ENCODE data around the gene BMP7. TPM values are rescaled to one million over a fixed set of nuclear protein-coding genes. Genes with fewer than 3 reads are reported as not detected.
"Not testable (repeated sequence)": the region's sequence is repeated elsewhere in the genome, so short reads cannot be mapped to it uniquely, and the experiment has no call there.

BMP7 gene
- total RNA-seq, 1 donor from 2014 or later, result 9.4 TPM

GRCh38 chr20:57288651-57289277 lies 22.3 kb upstream of the BMP7 start:
- DNase-seq (ENCODE audit: low spot score in 2 of 2), result peak in 1 of 2 donors; percentile 30
- FAIRE-seq, result no peak

- no peak for FAIRE-seq
- no peak for DNase-seq (ENCODE audit: low spot score in 2 of 2)
Measured at GRCh38 chr20:57287901-57288300, 21.5 kb upstream of the BMP7 start.

- FAIRE-seq, result no peak
Measured at GRCh38 chr20:57287007-57287880, 20.8 kb upstream of the BMP7 start.

GRCh38 chr20:57283860-57284259 lies 17.4 kb upstream of the BMP7 start:
- FAIRE-seq, result no peak

More at GRCh38 chr20:57287007-57287880, 20.8 kb upstream of the BMP7 start:
- no peak for DNase-seq (ENCODE audit: low spot score in 2 of 2)

GRCh38 chr20:57282670-57283361 lies 16.4 kb upstream of the BMP7 start:
- no peak for FAIRE-seq
- no peak for DNase-seq (ENCODE audit: low spot score in 2 of 2)

More at GRCh38 chr20:57283860-57284259, 17.4 kb upstream of the BMP7 start:
- DNase-seq (ENCODE audit: low spot score in 2 of 2), result no peak

- FAIRE-seq (no peak), DNase-seq (ENCODE audit: low spot score in 2 of 2) (no peak)
Measured at GRCh38 chr20:57281900-57282299, 15.5 kb upstream of the BMP7 start.

GRCh38 chr20:57280221-57280620 lies 13.8 kb upstream of the BMP7 start:
- DNase-seq (ENCODE audit: low spot score in 2 of 2), result no peak
- FAIRE-seq, result no peak

GRCh38 chr20:57279548-57279947 lies 13.1 kb upstream of the BMP7 start:
- not testable (repeated sequence) for FAIRE-seq; DNase-seq (ENCODE audit: low spot score in 2 of 2)

- DNase-seq (ENCODE audit: low spot score in 2 of 2) (no peak), FAIRE-seq (no peak)
Measured at GRCh38 chr20:57278457-57278856, 12.0 kb upstream of the BMP7 start.

- DNase-seq (ENCODE audit: low spot score in 2 of 2) (no peak), FAIRE-seq (no peak)
Measured at GRCh38 chr20:57277398-57278105, 11.1 kb upstream of the BMP7 start.

- no peak for FAIRE-seq
Measured at GRCh38 chr20:57276221-57276620, 9.8 kb upstream of the BMP7 start.

GRCh38 chr20:57275813-57276212 lies 9.4 kb upstream of the BMP7 start:
- no peak for DNase-seq (ENCODE audit: low spot score in 2 of 2)
- no peak for FAIRE-seq

More at GRCh38 chr20:57276221-57276620, 9.8 kb upstream of the BMP7 start:
- DNase-seq (ENCODE audit: low spot score in 2 of 2), result no peak

- FAIRE-seq (no peak), DNase-seq (ENCODE audit: low spot score in 2 of 2) (no peak)
Measured at GRCh38 chr20:57275334-57275733, 8.9 kb upstream of the BMP7 start.

- DNase-seq (ENCODE audit: low spot score in 2 of 2), result no peak
Measured at GRCh38 chr20:57274846-57275245, 8.4 kb upstream of the BMP7 start.

GRCh38 chr20:57274299-57274698 lies 7.9 kb upstream of the BMP7 start:
- DNase-seq (ENCODE audit: low spot score in 2 of 2) (no peak), FAIRE-seq (no peak)

More at GRCh38 chr20:57274846-57275245, 8.4 kb upstream of the BMP7 start:
- FAIRE-seq, result no peak

- no peak for FAIRE-seq
- DNase-seq (ENCODE audit: low spot score in 2 of 2), result no peak
Measured at GRCh38 chr20:57272883-57273535, 6.6 kb upstream of the BMP7 start.

GRCh38 chr20:57270204-57270984 lies 4.0 kb upstream of the BMP7 start:
- no peak for FAIRE-seq
- DNase-seq (ENCODE audit: low spot score in 2 of 2), result no peak

- DNase-seq (ENCODE audit: low spot score in 2 of 2) (no peak), FAIRE-seq (no peak)
Measured at GRCh38 chr20:57269148-57269984, 2.9 kb upstream of the BMP7 start.
